Osteoblast (primary cell): ENCODE results near the gene PARD3. TPM values are rescaled to one million over a fixed set of nuclear protein-coding genes. Genes with fewer than 3 reads are reported as not detected.
A peak's percentile ranks its signal among the peaks of the same experiment; 100 is the strongest.

Experiments used
- DNase-seq: peaks from one replicate; pipeline ENCODE4 v3.0.0; 2011; ENCODE audit warnings: low spot score, mixed read lengths; ENCODE audit not compliant: insufficient read length; ENCODE audit errors: missing footprints
- H2AFZ ChIP-seq: 2 replicates; pipeline ENCODE4 v1.6.0; 2011; ENCODE audit warnings: mild to moderate bottlenecking, low read length
- H3K27ac ChIP-seq: 2 replicates; pipeline ENCODE4 v1.5.1; 2011; ENCODE audit warnings: mild to moderate bottlenecking, low read depth, low read length, moderate library complexity
- H3K27me3 ChIP-seq: 2 replicates; pipeline ENCODE4 v1.6.0; 2012; ENCODE audit warnings: mild to moderate bottlenecking, control low read depth, inconsistent platforms, low read length, moderate library complexity; ENCODE audit not compliant: insufficient read depth
- H3K36me3 ChIP-seq: 2 replicates; pipeline ENCODE4 v1.5.1; 2011; ENCODE audit warnings: mild to moderate bottlenecking, low read length, control low read depth, moderate library complexity; ENCODE audit not compliant: insufficient read depth
- H3K4me1 ChIP-seq: 2 replicates; pipeline ENCODE4 v1.5.1; 2011; ENCODE audit warnings: mild to moderate bottlenecking, low read length, control low read depth, moderate library complexity; ENCODE audit not compliant: insufficient read depth
- H3K4me2 ChIP-seq: 2 replicates; pipeline ENCODE4 v1.6.0; 2011; ENCODE audit warnings: mild to moderate bottlenecking, low read length; ENCODE audit not compliant: insufficient read depth
- H3K4me3 ChIP-seq: fragments of 200-600 bp; sonication (generic); 3 replicates; pipeline ENCODE4 v1.5.1; 2012; ENCODE audit warnings: mild to moderate bottlenecking, low read length, inconsistent platforms; ENCODE audit not compliant: insufficient read depth
- H3K79me2 ChIP-seq: 2 replicates; pipeline ENCODE4 v1.6.0; 2012; ENCODE audit warnings: mild to moderate bottlenecking, low read length, control low read depth, inconsistent platforms; ENCODE audit not compliant: insufficient read depth
- H3K9me3 ChIP-seq: 2 replicates; pipeline ENCODE4 v1.5.1; 2011; ENCODE audit warnings: low read depth, low read length, control low read depth
- H4K20me1 ChIP-seq: 2 replicates; pipeline ENCODE4 v1.6.0; 2012; ENCODE audit warnings: mild to moderate bottlenecking, low read length, control low read depth; ENCODE audit not compliant: insufficient read depth
- CTCF ChIP-seq: IDR thresholded peaks from 2 replicates; pipeline ENCODE4 v1.5.1; 2011; ENCODE audit warnings: mild to moderate bottlenecking, low read depth, low read length, moderate library complexity; ENCODE audit errors: extremely low read depth
- total RNA-seq: library from RNA; depleted of rRNA; stranded (reverse); fragments of >200 nt; gene quantifications from 2 replicates; pipeline ENCODE4 v1.2.3, GENCODE V29; 2012

Gene PARD3
- total RNA-seq, 1 donor = 71.7 TPM

- no peaks in the 10 kb centered on the region for H3K4me1 ChIP-seq
- H3K27ac ChIP-seq = no peak overlapping the region
- no peak for TF ChIP-seq CTCF
- H3K4me2 ChIP-seq = no peak overlapping the region
- no peaks in the 10 kb centered on the region for H3K27me3 ChIP-seq
- H3K4me3 ChIP-seq = no peak overlapping the region
- no peak for DNase-seq
- no peaks in the 10 kb centered on the region for H3K9me3 ChIP-seq
- H4K20me1 ChIP-seq = no peaks in the 10 kb centered on the region
- no peak overlapping the region for H2AFZ ChIP-seq
- no peaks in the 10 kb centered on the region for H3K79me2 ChIP-seq
- H3K36me3 ChIP-seq = no peaks in the 10 kb centered on the region
Observed at GRCh38 chr10:34251177-34251576, 563.9 kb downstream of the PARD3 start.

GRCh38 chr10:34250722-34251121, 564.4 kb downstream of the PARD3 start:
- no peaks in the 10 kb centered on the region for H3K4me1 ChIP-seq
- H3K79me2 ChIP-seq = no peaks in the 10 kb centered on the region
- H2AFZ ChIP-seq = no peak overlapping the region
- H3K27ac ChIP-seq = no peak overlapping the region
- no peak for TF ChIP-seq CTCF
- no peaks in the 10 kb centered on the region for H3K36me3 ChIP-seq
- DNase-seq = no peak
- no peak overlapping the region for H3K4me2 ChIP-seq
- H3K4me3 ChIP-seq = no peak overlapping the region
- no peaks in the 10 kb centered on the region for H4K20me1 ChIP-seq
- no peaks in the 10 kb centered on the region for H3K9me3 ChIP-seq
- no peaks in the 10 kb centered on the region for H3K27me3 ChIP-seq

- no peaks in the 10 kb centered on the region for H3K9me3 ChIP-seq
- H3K4me2 ChIP-seq = no peak overlapping the region
- H3K79me2 ChIP-seq = no peaks in the 10 kb centered on the region
- no peak overlapping the region for H3K4me3 ChIP-seq
- no peak for TF ChIP-seq CTCF
- no peaks in the 10 kb centered on the region for H3K36me3 ChIP-seq
- H3K27me3 ChIP-seq = no peaks in the 10 kb centered on the region
- H3K27ac ChIP-seq = no peak overlapping the region
- no peak for DNase-seq
- H4K20me1 ChIP-seq = no peaks in the 10 kb centered on the region
- no peaks in the 10 kb centered on the region for H3K4me1 ChIP-seq
- H2AFZ ChIP-seq = no peak overlapping the region
Observed at GRCh38 chr10:34249634-34250033, 565.5 kb downstream of the PARD3 start.

DNA sequence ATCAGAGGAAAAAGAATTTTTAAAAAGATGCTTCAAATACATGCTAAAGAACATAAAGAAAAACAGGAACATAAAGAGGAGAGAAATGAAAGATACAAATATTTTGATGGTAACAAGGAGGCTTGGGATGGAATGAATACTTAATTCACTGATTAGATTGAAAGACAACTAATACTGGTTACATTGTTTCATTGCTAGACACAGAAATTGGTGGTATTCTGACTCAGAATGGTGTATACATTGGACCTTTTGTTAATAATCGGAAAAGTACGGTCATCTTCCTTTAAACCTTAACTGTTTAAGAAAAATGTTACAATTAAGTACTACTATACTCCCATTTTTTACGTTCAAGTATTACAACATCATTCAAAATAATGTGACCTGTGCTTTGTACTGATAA, 567.5 kb downstream of the PARD3 start:
- H3K27ac ChIP-seq = no peak overlapping the region
- H3K79me2 ChIP-seq = no peaks in the 10 kb centered on the region
- H3K27me3 ChIP-seq = no peaks in the 10 kb centered on the region
- no peak overlapping the region for H3K4me2 ChIP-seq
- H3K4me3 ChIP-seq = no peak overlapping the region
- TF ChIP-seq CTCF = no peak
- H3K4me1 ChIP-seq = no peaks in the 10 kb centered on the region
- H3K36me3 ChIP-seq = no peaks in the 10 kb centered on the region
- peak; percentile 57 for DNase-seq
- H4K20me1 ChIP-seq = no peaks in the 10 kb centered on the region
- H2AFZ ChIP-seq = no peak overlapping the region
- H3K9me3 ChIP-seq = no peaks in the 10 kb centered on the region
